CD14-positive monocyte (primary cell): ENCODE data around the gene PROM2. TPM values are rescaled to one million over a fixed set of nuclear protein-coding genes. Genes with fewer than 3 reads are reported as not detected.

ENCODE experiments used
- DNase-seq, 3 donors: peaks; one replicate each; pipeline ENCODE4 v3.0.0-alpha.2; 2011 to 2022
- H2AFZ ChIP-seq: 2 replicates; pipeline ENCODE4 v1.6.0; 2012; ENCODE audit warnings: mild to moderate bottlenecking, low read depth, low read length, inconsistent platforms; ENCODE audit not compliant: insufficient read depth, poor library complexity, severe bottlenecking
- H3K27ac ChIP-seq, 2 donors: 1 replicate in 1 of 2; 2 replicates in 1 of 2; pipeline ENCODE4 v1.5.1; 2012 to 2013; ENCODE audit warnings: low read length in 2 of 2, control low read depth in 1 of 2, inconsistent platforms in 1 of 2, low read depth in 1 of 2, mild to moderate bottlenecking in 1 of 2
- H3K27me3 ChIP-seq, 2 donors: one replicate each; pipeline versions ENCODE4 v1.6.0 to v1.6.1; 2011 to 2013; ENCODE audit warnings: low read length in 2 of 2; ENCODE audit not compliant: control insufficient read depth in 2 of 2, insufficient read depth in 2 of 2
- H3K36me3 ChIP-seq, 2 donors: replicated peaks in 1 of 2; 1 replicate in 1 of 2; 2 replicates in 1 of 2; pipeline versions ENCODE4 v1.5.1 to v1.6.1; 2012 to 2013; ENCODE audit warnings: low read length in 2 of 2, control low read depth in 1 of 2, inconsistent platforms in 1 of 2, mild to moderate bottlenecking in 1 of 2; ENCODE audit not compliant: insufficient read depth in 2 of 2, control insufficient read depth in 1 of 2
- H3K4me1 ChIP-seq, 2 donors: 1 replicate in 1 of 2; 2 replicates in 1 of 2; pipeline versions ENCODE4 v1.5.1 to v1.6.1; 2012 to 2013; ENCODE audit warnings: low read length in 2 of 2, control low read depth in 1 of 2, inconsistent platforms in 1 of 2, mild to moderate bottlenecking in 1 of 2, moderate library complexity in 1 of 2; ENCODE audit not compliant: insufficient read depth in 2 of 2, control insufficient read depth in 1 of 2
- H3K4me2 ChIP-seq: replicated peaks from 2 replicates; pipeline ENCODE3; 2012; ENCODE audit warnings: low read length, moderate library complexity, mild to moderate bottlenecking; ENCODE audit not compliant: poor library complexity, severe bottlenecking; ENCODE audit errors: extremely low read depth
- H3K4me3 ChIP-seq, 3 experiments: fragments of 200-600 bp in 1 of 3; sonication (generic) in 1 of 3; replicated peaks in 1 of 3; 1 replicate in 2 of 3; 2 replicates in 1 of 3; pipeline ENCODE4 v1.5.1; 2011 to 2013; ENCODE audit warnings: low read length in 3 of 3, mild to moderate bottlenecking in 3 of 3, control low read depth in 2 of 3, low read depth in 2 of 3, inconsistent platforms in 1 of 3, moderate library complexity in 1 of 3
- H3K79me2 ChIP-seq: 2 replicates; pipeline ENCODE4 v1.6.0; 2012; ENCODE audit warnings: mild to moderate bottlenecking, control low read depth, inconsistent platforms, low read length, moderate library complexity; ENCODE audit not compliant: insufficient read depth
- H3K9ac ChIP-seq: 2 replicates; pipeline ENCODE4 v1.6.0; 2017; ENCODE audit warnings: low read length, mild to moderate bottlenecking; ENCODE audit not compliant: insufficient read depth, poor library complexity, severe bottlenecking
- H3K9me3 ChIP-seq, 2 donors: replicated peaks in 1 of 2; 1 replicate in 1 of 2; 2 replicates in 1 of 2; pipeline versions ENCODE4 v1.5.1 to v1.6.1; 2012 to 2013; ENCODE audit warnings: low read length in 2 of 2, control low read depth in 1 of 2; ENCODE audit not compliant: control insufficient read depth in 1 of 2, insufficient read depth in 1 of 2
- H4K20me1 ChIP-seq: 2 replicates; pipeline ENCODE4 v1.6.0; 2012; ENCODE audit warnings: mild to moderate bottlenecking, low read length, control low read depth, moderate library complexity; ENCODE audit not compliant: insufficient read depth
- H3K27ac Mint-ChIP-seq, 7 donors: one replicate each; pipeline ENCODE4 v1.8.0; 2020; ENCODE audit warnings: mild to moderate bottlenecking in 7 of 7, mixed read lengths in 7 of 7, moderate library complexity in 6 of 7, inconsistent platforms in 2 of 7
- H3K27me3 Mint-ChIP-seq, 3 donors: one replicate each; pipeline ENCODE4 v1.8.0; 2021 to 2022; ENCODE audit warnings: low read depth in 3 of 3, mild to moderate bottlenecking in 3 of 3, mixed read lengths in 3 of 3, moderate library complexity in 3 of 3, inconsistent platforms in 1 of 3
- H3K36me3 Mint-ChIP-seq, 2 donors: one replicate each; pipeline ENCODE4 v1.8.0; 2020; ENCODE audit warnings: mixed read lengths in 2 of 2, inconsistent platforms in 1 of 2, mild to moderate bottlenecking in 1 of 2
- H3K4me1 Mint-ChIP-seq: one replicate; pipeline ENCODE4 v1.8.0; 2020; ENCODE audit warnings: mild to moderate bottlenecking, mixed read lengths
- H3K4me3 Mint-ChIP-seq, 2 donors: one replicate each; pipeline ENCODE4 v1.8.0; 2020; ENCODE audit warnings: mild to moderate bottlenecking in 2 of 2, mixed read lengths in 2 of 2, moderate library complexity in 1 of 2
- H3K9me3 Mint-ChIP-seq, 7 donors: one replicate each; pipeline ENCODE4 v1.8.0; 2020 to 2022; ENCODE audit warnings: mixed read lengths in 7 of 7, mild to moderate bottlenecking in 6 of 7, moderate library complexity in 6 of 7, inconsistent platforms in 2 of 7
- WGBS: methylation state at CpG from one replicate; pipeline ENCODE4 v1.1.5; 2013; ENCODE audit warnings: missing lambda C conversion rate; ENCODE audit not compliant: insufficient coverage; 5-methylcytosine and 5-hydroxymethylcytosine counted together
- intact Hi-C, 2 donors: fragments of 100-400 bp; cut with micrococcal nuclease; formaldehyde crosslinking; loops; one replicate each; pipeline versions ENCODE4 v1.15.0 to v1.15.1; 2023
- polyA plus RNA-seq, 3 donors: library from polyadenylated mRNA; depleted of rRNA in 1 of 3; unstranded in 2 of 3; stranded (reverse) in 1 of 3; fragments of 300-500 nt in 2 of 3; fragments of >200 nt in 1 of 3; fragmentation: Illumina TruSeq in 2 of 3; gene quantifications; 1 replicate in 2 of 3; 2 replicates in 1 of 3; pipeline ENCODE4 v1.2.3, GENCODE V29; 2012 to 2021
- TF ChIP-seq, protein P1 (sequence below): fragments of 200-600 bp; IDR thresholded peaks from one replicate; pipeline ENCODE4 v1.8.0; 2022; ENCODE audit warnings: antibody characterized with exemption, mild to moderate bottlenecking

PROM2 gene
- polyA plus RNA-seq, 3 donors = 0.41 TPM; not detected in 2

GRCh38 chr2:95312543-95313201, 38.4 kb downstream of the PROM2 start:
- Mint-ChIP-seq H3K27ac (no peak overlapping the region), H3K4me3 (no peak overlapping the region), H3K9me3 (peaks cover 0 to 3% (median 0%) of the 10 kb centered on the region in 7 donors), H3K4me1 (no peaks in the 10 kb centered on the region), H3K27me3 (peaks cover 0 to 3% (median 2%) of the 10 kb centered on the region in 3 donors), H3K36me3 (no peaks in the 10 kb centered on the region)
- Histone ChIP-seq H3K27me3 (no peaks in the 10 kb centered on the region), H3K4me1 (no peaks in the 10 kb centered on the region), H3K4me2 (no peak overlapping the region), H3K4me3 (no peak overlapping the region), H2AFZ (no peak overlapping the region), H3K27ac (no peak overlapping the region), H3K9ac (no peak overlapping the region), H3K9me3 (no peaks in the 10 kb centered on the region), H3K36me3 (no peaks in the 10 kb centered on the region), H4K20me1 (no peaks in the 10 kb centered on the region), H3K79me2 (no peaks in the 10 kb centered on the region)
- intact Hi-C loops = no loop called here
- WGBS = 92% methylated on average over 20 of the region's 24 CpGs
- no peak for DNase-seq
- TF ChIP-seq, protein P1, sequence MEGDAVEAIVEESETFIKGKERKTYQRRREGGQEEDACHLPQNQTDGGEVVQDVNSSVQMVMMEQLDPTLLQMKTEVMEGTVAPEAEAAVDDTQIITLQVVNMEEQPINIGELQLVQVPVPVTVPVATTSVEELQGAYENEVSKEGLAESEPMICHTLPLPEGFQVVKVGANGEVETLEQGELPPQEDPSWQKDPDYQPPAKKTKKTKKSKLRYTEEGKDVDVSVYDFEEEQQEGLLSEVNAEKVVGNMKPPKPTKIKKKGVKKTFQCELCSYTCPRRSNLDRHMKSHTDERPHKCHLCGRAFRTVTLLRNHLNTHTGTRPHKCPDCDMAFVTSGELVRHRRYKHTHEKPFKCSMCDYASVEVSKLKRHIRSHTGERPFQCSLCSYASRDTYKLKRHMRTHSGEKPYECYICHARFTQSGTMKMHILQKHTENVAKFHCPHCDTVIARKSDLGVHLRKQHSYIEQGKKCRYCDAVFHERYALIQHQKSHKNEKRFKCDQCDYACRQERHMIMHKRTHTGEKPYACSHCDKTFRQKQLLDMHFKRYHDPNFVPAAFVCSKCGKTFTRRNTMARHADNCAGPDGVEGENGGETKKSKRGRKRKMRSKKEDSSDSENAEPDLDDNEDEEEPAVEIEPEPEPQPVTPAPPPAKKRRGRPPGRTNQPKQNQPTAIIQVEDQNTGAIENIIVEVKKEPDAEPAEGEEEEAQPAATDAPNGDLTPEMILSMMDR = no peak

DNA sequence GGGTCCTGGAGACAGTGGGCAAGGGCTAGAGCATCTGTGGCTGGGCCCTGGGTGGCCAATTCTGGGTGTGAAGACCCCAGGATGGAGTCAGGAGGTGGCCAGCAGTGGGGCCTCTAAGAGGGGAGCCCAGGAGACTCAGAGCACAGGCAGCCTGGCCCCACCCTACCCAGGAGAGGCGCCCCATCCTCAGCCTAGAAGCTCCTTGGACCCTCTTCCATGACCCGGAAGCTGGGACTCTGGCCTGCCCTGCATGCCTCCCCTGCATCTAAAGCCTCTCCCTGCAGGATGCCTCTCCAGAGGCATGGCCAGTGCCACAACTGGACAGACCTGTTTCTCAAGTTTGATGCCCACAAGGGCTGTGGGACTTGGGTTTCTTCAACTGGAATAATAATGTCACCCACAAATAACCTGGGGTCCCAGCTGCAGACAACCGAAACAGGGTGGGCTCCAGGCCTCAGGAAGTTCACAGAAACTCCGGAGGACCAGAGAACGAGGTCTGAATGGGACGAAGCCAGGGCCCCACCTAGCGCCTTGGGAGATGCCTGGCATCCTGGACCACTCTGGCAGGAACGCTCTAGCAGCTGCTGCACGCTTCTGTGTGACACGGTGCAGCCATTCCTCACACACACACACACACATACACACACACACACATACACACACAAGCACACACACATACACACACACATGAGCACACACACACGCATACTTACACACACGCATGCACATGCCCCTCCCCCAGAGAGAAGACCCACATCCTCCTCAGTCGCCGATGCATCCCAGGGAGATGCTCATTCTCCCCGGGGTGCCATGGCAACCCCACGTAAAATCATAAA, 39.3 kb downstream of the PROM2 start:
- no peak overlapping the region for H3K27ac Mint-ChIP-seq
- H3K36me3 Mint-ChIP-seq = no peaks in the 10 kb centered on the region
- Histone ChIP-seq H4K20me1 (no peaks in the 10 kb centered on the region), H3K27me3 (no peaks in the 10 kb centered on the region), H3K9me3 (no peaks in the 10 kb centered on the region), H2AFZ (no peak overlapping the region), H3K27ac (no peak overlapping the region), H3K4me3 (no peak overlapping the region), H3K4me1 (no peaks in the 10 kb centered on the region), H3K9ac (no peak overlapping the region), H3K36me3 (no peaks in the 10 kb centered on the region), H3K79me2 (no peaks in the 10 kb centered on the region), H3K4me2 (no peak overlapping the region)
- peaks cover 0 to 3% (median 0%) of the 10 kb centered on the region in 7 donors for H3K9me3 Mint-ChIP-seq
- no peaks in the 10 kb centered on the region for H3K4me1 Mint-ChIP-seq
- intact Hi-C loops = no loop called here
- TF ChIP-seq, protein P1 = no peak
- 90% methylated on average over 12 of the region's 16 CpGs for WGBS
- DNase-seq = no peak
- no peak overlapping the region for H3K4me3 Mint-ChIP-seq
- H3K27me3 Mint-ChIP-seq = peaks cover 0 to 2% (median 2%) of the 10 kb centered on the region in 3 donors
